Activated T-helper 17 cell treated with anti-CD3 and anti-CD28 coated beads, Interleukin-2, amount 50 U/mL, for 72 hours (primary cell): ENCODE data around the gene MARVELD3. TPM values are rescaled to one million over a fixed set of nuclear protein-coding genes. Genes with fewer than 3 reads are reported as not detected.

Experiments
- ATAC-seq: fragments of 150-1000 bp; cut with Tn5 transposase; replicated peaks from 2 replicates; pipeline ENCODE4 v1.10.0; 2021; ENCODE audit warnings: mild to moderate bottlenecking, moderate library complexity
- H3K27ac Mint-ChIP-seq: one replicate; pipeline ENCODE4 v1.8.0; 2022; ENCODE audit warnings: mixed read lengths
- H3K27me3 Mint-ChIP-seq: one replicate; pipeline ENCODE4 v1.8.0; 2022; ENCODE audit warnings: mixed read lengths
- H3K36me3 Mint-ChIP-seq: one replicate; pipeline ENCODE4 v1.8.0; 2022; ENCODE audit warnings: low read depth, mild to moderate bottlenecking, mixed read lengths
- H3K4me1 Mint-ChIP-seq: one replicate; pipeline ENCODE4 v1.8.0; 2022; ENCODE audit warnings: mixed read lengths
- H3K4me3 Mint-ChIP-seq: one replicate; pipeline ENCODE4 v1.8.0; 2022; ENCODE audit warnings: mild to moderate bottlenecking, mixed read lengths
- H3K9me3 Mint-ChIP-seq: one replicate; pipeline ENCODE4 v1.8.0; 2022; ENCODE audit warnings: mixed read lengths
- total RNA-seq, 2 donors: library from RNA; stranded (reverse); gene quantifications; one replicate each; pipeline ENCODE4 v1.2.3, GENCODE V29; 2022

The MARVELD3 gene
- total RNA-seq, 2 donors from 2014 or later: not detected

DNA sequence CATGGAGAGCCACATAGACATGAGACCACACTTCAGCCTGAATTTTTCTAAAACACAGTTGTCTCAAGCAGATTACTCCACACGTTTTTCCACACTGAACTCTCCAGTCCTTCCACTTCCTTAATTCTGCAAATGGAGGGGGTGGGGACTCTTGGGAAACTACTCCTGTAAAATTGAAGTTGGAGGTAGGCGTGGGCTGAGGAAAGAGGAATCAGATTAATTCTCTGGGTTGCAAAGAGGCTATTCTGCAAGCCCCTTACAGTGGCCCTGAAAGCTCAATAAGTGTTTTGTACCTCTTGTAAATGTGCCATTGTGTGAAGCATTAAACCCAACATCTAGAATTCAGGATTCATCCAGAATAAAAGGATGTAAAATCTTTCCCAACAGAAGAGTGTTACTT is 9.6 kb downstream of the MARVELD3 start:
- H3K36me3 Mint-ChIP-seq: peaks cover 4% of the 10 kb centered on the region
- no peaks in the 10 kb centered on the region for H3K4me1 Mint-ChIP-seq
- no peaks in the 10 kb centered on the region for H3K9me3 Mint-ChIP-seq
- no peaks in the 10 kb centered on the region for H3K27me3 Mint-ChIP-seq
- H3K27ac Mint-ChIP-seq: no peak overlapping the region
- H3K4me3 Mint-ChIP-seq: no peak overlapping the region
- no peak for ATAC-seq

DNA sequence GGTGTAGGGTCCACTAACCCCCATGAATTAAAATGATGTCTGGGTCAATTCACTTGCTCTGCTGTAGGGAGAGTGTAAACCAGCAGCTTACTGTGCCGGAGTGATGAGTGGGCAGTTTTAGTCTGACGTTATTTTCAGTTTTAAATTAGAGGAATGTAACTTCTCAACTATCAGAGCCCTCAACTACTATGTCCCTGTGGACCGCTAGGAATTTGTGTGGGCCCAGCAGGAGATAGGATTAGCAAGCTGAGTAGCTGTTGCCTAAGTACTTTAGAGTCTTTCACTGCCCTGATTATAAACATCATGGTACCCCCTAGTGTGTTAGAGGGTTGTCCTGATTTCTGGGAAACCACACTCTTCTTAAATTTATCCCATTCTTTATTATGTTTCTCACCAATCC is 11.4 kb downstream of the MARVELD3 start:
- Mint-ChIP-seq H3K36me3 (peaks cover 4% of the 10 kb centered on the region), H3K4me3 (no peak overlapping the region), H3K27me3 (no peaks in the 10 kb centered on the region), H3K9me3 (no peaks in the 10 kb centered on the region), H3K4me1 (no peaks in the 10 kb centered on the region), H3K27ac (no peak overlapping the region)
- no peak for ATAC-seq

DNA sequence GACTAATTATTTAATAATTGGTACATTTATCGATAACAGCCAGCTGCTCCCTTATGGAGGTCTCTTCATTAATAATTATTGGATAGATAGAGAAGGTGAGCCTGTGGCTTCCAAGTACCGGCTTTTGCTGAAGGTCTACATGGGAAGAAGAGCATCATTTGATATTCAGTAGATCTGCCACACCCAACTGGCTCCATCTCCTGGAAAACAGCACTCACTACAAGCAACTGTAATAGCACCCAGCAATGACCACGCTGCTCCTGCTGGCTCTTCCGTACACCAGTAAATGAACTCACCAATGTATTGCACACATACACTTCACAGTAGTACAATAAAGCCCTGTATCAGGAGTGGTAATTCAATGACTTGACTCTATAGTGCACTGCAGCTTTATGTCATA is 19.5 kb downstream of the MARVELD3 start:
- H3K27ac Mint-ChIP-seq: no peak overlapping the region
- no peaks in the 10 kb centered on the region for H3K27me3 Mint-ChIP-seq
- peaks cover 39% of the 10 kb centered on the region for H3K36me3 Mint-ChIP-seq
- H3K9me3 Mint-ChIP-seq: no peaks in the 10 kb centered on the region
- H3K4me1 Mint-ChIP-seq: no peaks in the 10 kb centered on the region
- ATAC-seq: no peak
- no peak overlapping the region for H3K4me3 Mint-ChIP-seq

- Mint-ChIP-seq H3K4me1 (no peaks in the 10 kb centered on the region), H3K27me3 (no peaks in the 10 kb centered on the region), H3K27ac (no peak overlapping the region), H3K9me3 (no peaks in the 10 kb centered on the region), H3K36me3 (peaks cover 58% of the 10 kb centered on the region), H3K4me3 (no peak overlapping the region)
- ATAC-seq: no peak
These were observed 21.4 kb downstream of the MARVELD3 start for GRCh38 chr16:71647391-71647790.

GRCh38 chr16:71648162-71648561 is 22.2 kb downstream of the MARVELD3 start:
- H3K36me3 Mint-ChIP-seq: peaks cover 65% of the 10 kb centered on the region
- no peaks in the 10 kb centered on the region for H3K27me3 Mint-ChIP-seq
- no peak overlapping the region for H3K27ac Mint-ChIP-seq
- no peaks in the 10 kb centered on the region for H3K4me1 Mint-ChIP-seq
- no peaks in the 10 kb centered on the region for H3K9me3 Mint-ChIP-seq
- H3K4me3 Mint-ChIP-seq: no peak overlapping the region
- ATAC-seq: no peak

GRCh38 chr16:71648921-71649320 is 22.9 kb downstream of the MARVELD3 start:
- Mint-ChIP-seq H3K27ac (no peak overlapping the region), H3K27me3 (no peaks in the 10 kb centered on the region), H3K36me3 (peaks cover 73% of the 10 kb centered on the region), H3K4me1 (no peaks in the 10 kb centered on the region), H3K9me3 (no peaks in the 10 kb centered on the region), H3K4me3 (no peak overlapping the region)
- ATAC-seq: no peak

GRCh38 chr16:71649704-71650103 is 23.7 kb downstream of the MARVELD3 start:
- no peak for ATAC-seq
- no peak overlapping the region for H3K27ac Mint-ChIP-seq

DNA sequence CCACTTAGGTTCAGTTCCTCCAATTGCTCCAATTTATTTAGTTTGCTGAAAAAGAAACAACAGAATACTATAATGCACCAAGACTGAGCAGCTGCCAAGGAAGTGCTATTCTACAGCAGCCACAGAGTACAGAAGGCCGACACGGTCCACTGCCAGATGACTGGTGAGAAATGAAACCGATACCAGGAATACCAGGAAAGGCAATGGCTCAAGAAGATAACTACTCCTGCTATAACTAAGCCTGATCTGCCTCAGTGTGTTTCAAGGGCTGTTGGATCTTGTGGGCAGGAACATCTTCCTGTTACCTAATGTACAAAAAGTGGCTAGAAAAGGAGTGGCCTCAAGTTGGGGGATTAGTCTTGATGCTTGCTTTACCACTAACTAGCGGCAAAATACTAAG is 32.8 kb downstream of the MARVELD3 start:
- ATAC-seq: no peak
- peaks cover 63% of the 10 kb centered on the region for H3K36me3 Mint-ChIP-seq
- H3K27me3 Mint-ChIP-seq: no peaks in the 10 kb centered on the region
- peak overlapping the region; percentile 13 for H3K27ac Mint-ChIP-seq
- H3K9me3 Mint-ChIP-seq: no peaks in the 10 kb centered on the region
- no peaks in the 10 kb centered on the region for H3K4me1 Mint-ChIP-seq
- H3K4me3 Mint-ChIP-seq: no peak overlapping the region

More at GRCh38 chr16:71649704-71650103, 23.7 kb downstream of the MARVELD3 start:
- Mint-ChIP-seq H3K4me3 (no peak overlapping the region), H3K36me3 (peaks cover 80% of the 10 kb centered on the region), H3K4me1 (no peaks in the 10 kb centered on the region), H3K9me3 (no peaks in the 10 kb centered on the region), H3K27me3 (no peaks in the 10 kb centered on the region)

DNA sequence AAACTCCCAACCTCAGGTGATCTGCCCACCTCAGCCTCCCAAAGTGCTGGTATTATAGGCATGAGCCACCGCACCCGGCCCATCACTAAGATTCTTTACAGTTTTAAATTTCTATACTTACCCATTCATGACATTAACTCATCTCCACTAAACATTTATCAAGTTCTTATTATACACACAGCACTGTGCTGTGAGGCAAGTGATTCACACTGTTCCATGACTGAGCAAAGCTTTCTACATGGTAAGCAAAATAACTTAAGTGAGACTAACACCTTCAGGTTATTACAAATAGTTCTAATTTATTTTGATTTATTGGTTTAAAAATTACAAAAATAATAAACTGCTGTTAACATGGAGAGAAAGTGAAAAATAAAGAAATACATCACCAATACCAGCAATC is 33.5 kb downstream of the MARVELD3 start:
- Mint-ChIP-seq H3K27me3 (no peaks in the 10 kb centered on the region), H3K4me3 (no peak overlapping the region), H3K9me3 (no peaks in the 10 kb centered on the region), H3K36me3 (peaks cover 64% of the 10 kb centered on the region), H3K4me1 (no peaks in the 10 kb centered on the region), H3K27ac (no peak overlapping the region)
- no peak for ATAC-seq

GRCh38 chr16:71666264-71666663 is 40.3 kb downstream of the MARVELD3 start:
- no peaks in the 10 kb centered on the region for H3K27me3 Mint-ChIP-seq
- H3K36me3 Mint-ChIP-seq: peaks cover 82% of the 10 kb centered on the region

GRCh38 chr16:71666928-71667707 is 41.1 kb downstream of the MARVELD3 start:
- no peak for ATAC-seq
- Mint-ChIP-seq H3K4me1 (no peaks in the 10 kb centered on the region), H3K36me3 (peaks cover 88% of the 10 kb centered on the region), H3K4me3 (no peak overlapping the region), H3K9me3 (no peaks in the 10 kb centered on the region), H3K27me3 (no peaks in the 10 kb centered on the region), H3K27ac (peak overlapping the region; percentile 4)

More at GRCh38 chr16:71666264-71666663, 40.3 kb downstream of the MARVELD3 start:
- Mint-ChIP-seq H3K9me3 (no peaks in the 10 kb centered on the region), H3K4me1 (no peaks in the 10 kb centered on the region), H3K4me3 (no peak overlapping the region), H3K27ac (no peak overlapping the region)
- ATAC-seq: no peak

DNA sequence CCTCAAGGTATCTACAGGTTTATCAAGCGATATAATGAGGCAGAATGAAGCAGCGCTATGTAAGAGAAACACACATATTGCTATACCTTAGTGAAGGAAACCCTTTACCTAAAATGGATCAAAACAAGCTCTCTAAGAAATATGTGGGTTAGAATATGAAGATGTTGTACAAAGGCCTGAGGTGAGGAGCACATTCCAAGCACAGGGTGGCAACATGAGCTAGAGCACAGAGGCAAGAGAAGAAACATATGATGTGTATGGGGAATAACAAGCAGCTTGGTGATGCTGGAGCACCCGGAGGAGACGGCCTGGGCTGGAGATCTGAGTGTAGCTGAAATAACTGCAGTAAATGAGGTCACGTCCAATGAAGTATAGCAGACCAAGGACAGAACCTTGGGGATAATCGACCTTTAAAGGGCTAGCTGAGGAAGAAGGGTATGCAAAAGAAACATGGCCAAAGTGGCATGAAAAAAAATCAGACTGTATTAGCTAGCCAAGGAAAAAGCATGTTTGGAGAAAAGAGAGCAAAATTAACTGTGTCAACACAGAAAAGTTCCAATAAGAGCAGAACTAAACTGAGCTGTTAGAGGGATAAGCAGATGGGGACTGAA is 44.0 kb downstream of the MARVELD3 start:
- no peaks in the 10 kb centered on the region for H3K4me1 Mint-ChIP-seq
- no peak overlapping the region for H3K4me3 Mint-ChIP-seq
- H3K9me3 Mint-ChIP-seq: no peaks in the 10 kb centered on the region
- no peak for ATAC-seq
- H3K27ac Mint-ChIP-seq: peak overlapping the region; percentile 8
- no peaks in the 10 kb centered on the region for H3K27me3 Mint-ChIP-seq
- H3K36me3 Mint-ChIP-seq: peaks cover 86% of the 10 kb centered on the region

DNA sequence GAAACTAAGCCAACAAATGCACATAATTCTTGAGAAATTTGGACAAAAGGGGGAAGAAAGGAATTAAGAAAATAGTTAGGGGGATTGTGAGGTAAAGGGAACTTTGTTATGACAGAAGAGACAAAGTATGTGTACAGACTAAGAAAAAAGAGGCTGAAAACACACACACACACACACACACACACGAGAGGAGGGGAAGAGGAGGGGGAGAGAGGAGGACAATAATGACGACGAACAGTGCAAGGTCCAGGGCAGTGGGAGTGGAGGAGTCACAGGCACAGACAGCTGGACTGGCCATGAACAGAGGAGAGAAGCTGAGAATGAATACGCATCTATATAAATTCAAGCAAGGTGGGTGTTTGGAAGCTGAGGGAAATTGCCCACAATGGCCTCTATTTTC is 44.6 kb downstream of the MARVELD3 start:
- no peak overlapping the region for H3K4me3 Mint-ChIP-seq
- ATAC-seq: no peak
- H3K4me1 Mint-ChIP-seq: no peaks in the 10 kb centered on the region
- H3K36me3 Mint-ChIP-seq: peaks cover 86% of the 10 kb centered on the region
- H3K27ac Mint-ChIP-seq: no peak overlapping the region
- no peaks in the 10 kb centered on the region for H3K9me3 Mint-ChIP-seq
- no peaks in the 10 kb centered on the region for H3K27me3 Mint-ChIP-seq

- H3K36me3 Mint-ChIP-seq: peaks cover 86% of the 10 kb centered on the region
These were observed 45.2 kb downstream of the MARVELD3 start for GRCh38 chr16:71671165-71671564.

GRCh38 chr16:71672125-71672524 is 46.1 kb downstream of the MARVELD3 start:
- H3K4me1 Mint-ChIP-seq: no peaks in the 10 kb centered on the region
- peaks cover 86% of the 10 kb centered on the region for H3K36me3 Mint-ChIP-seq
- no peak for ATAC-seq
- H3K9me3 Mint-ChIP-seq: no peaks in the 10 kb centered on the region
- H3K4me3 Mint-ChIP-seq: no peak overlapping the region
- H3K27me3 Mint-ChIP-seq: no peaks in the 10 kb centered on the region
- peak overlapping the region; percentile 68 for H3K27ac Mint-ChIP-seq

More at GRCh38 chr16:71671165-71671564, 45.2 kb downstream of the MARVELD3 start:
- Mint-ChIP-seq H3K9me3 (no peaks in the 10 kb centered on the region), H3K4me1 (no peaks in the 10 kb centered on the region), H3K27ac (no peak overlapping the region), H3K4me3 (no peak overlapping the region), H3K27me3 (no peaks in the 10 kb centered on the region)
- ATAC-seq: no peak
